ENCODE results near the gene CHAT. TPM values are rescaled to one million over a fixed set of nuclear protein-coding genes. Genes with fewer than 3 reads are reported as not detected.

Gene CHAT
- total RNA-seq, 1 experiment from 2014 or later, result not detected

- CTCF ChIA-PET, result interaction anchor here (1.1 to 1.5 kb wide), 2 partner anchors 16 to 29 kb away, joined by 3 to 19 read pairs; partner anchors contain the start of gene ERCC6
- Histone ChIP-seq H3K4me3 (peak overlapping the region; percentile 38; the same call in 1 of the 2 replicates), H2AFZ (peak overlapping the region; percentile 44), H3K4me2 (peak overlapping the region; percentile 71), H3K36me3 (ENCODE audit: low read depth) (0 out of 2 replicates have a peak, but pooled peaks cover 3% of the 10 kb centered on the region), H4K20me1 (ENCODE audit: insufficient read depth) (no peaks in the 10 kb centered on the region), H3K9me3 (ENCODE audit: insufficient read depth, low read depth) (peaks cover 23% of the 10 kb centered on the region; the same call in 1 of the 2 replicates), H3K27me3 (ENCODE audit: insufficient read depth, low read depth) (no peaks in the 10 kb centered on the region), H3K27ac (peak overlapping the region; percentile 95), H3K79me2 (ENCODE audit: low read depth) (no peaks in the 10 kb centered on the region), H3F3A (ENCODE audit: insufficient read depth, low read depth) (peaks cover 51% of the 10 kb centered on the region), H3K9me2 (ENCODE audit: insufficient read depth) (no peaks in the 10 kb centered on the region; the same call in 1 of the 2 replicates), H3K4me1 (replicated peaks; ENCODE audit: insufficient read depth) (peaks cover 49% of the 10 kb centered on the region)
- DNase-seq, result peak in 1 of 2 experiments; percentile 80
- intact Hi-C loops (cut with micrococcal nuclease; ENCODE audit: unreplicated experiment), result no loop called here
- POLR2A ChIA-PET (ENCODE audit: unreplicated experiment), result interaction anchor here (0.5 to 1.0 kb wide), 4 partner anchors 16 to 154 kb away, joined by 3 to 13 read pairs (median 6); partner anchors contain the start of gene ERCC6
- no peak for TF ChIP-seq EZH2 (IDR thresholded peaks at IDR 0.05; ENCODE audit: low read depth)
- TF ChIP-seq, protein P1, sequence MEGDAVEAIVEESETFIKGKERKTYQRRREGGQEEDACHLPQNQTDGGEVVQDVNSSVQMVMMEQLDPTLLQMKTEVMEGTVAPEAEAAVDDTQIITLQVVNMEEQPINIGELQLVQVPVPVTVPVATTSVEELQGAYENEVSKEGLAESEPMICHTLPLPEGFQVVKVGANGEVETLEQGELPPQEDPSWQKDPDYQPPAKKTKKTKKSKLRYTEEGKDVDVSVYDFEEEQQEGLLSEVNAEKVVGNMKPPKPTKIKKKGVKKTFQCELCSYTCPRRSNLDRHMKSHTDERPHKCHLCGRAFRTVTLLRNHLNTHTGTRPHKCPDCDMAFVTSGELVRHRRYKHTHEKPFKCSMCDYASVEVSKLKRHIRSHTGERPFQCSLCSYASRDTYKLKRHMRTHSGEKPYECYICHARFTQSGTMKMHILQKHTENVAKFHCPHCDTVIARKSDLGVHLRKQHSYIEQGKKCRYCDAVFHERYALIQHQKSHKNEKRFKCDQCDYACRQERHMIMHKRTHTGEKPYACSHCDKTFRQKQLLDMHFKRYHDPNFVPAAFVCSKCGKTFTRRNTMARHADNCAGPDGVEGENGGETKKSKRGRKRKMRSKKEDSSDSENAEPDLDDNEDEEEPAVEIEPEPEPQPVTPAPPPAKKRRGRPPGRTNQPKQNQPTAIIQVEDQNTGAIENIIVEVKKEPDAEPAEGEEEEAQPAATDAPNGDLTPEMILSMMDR (conservative IDR thresholded peaks at IDR 0.05), result no peak
- no TSS peak for BruUV-seq (replicated peaks)
Observed at GRCh38 chr10:49568235-49568634, 45.6 kb upstream of the CHAT start.

DNA sequence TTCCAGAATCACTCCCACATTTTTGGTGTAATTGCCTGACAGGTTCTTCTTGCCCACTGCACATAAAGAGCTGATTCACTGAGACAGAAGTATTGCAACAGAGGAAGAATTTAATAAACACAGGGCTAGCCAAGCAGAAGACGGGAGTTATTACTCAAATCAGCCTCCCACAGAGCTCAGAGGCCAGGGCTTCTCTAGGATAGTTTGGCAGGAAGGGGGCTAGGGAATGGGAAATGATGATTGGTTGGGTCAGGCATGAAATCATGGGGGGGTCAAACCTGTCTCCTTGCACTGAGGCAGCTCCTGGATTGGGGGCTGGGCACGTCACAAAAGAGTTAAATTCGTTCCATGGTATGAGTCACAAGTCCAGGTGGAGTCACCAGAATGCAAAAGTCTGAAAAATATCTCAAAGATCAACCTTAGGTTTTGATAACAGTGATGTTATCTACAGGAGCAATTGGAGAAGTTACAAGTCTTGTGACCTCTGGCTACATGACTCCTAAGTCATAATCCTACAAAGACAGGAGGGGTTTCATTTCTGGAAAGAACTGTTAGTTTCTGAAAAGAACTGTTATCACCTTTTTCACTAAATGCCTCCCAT is 44.7 kb upstream of the CHAT start:
- peak; percentile 76 to 94 for DNase-seq
- Histone ChIP-seq H3K4me2 (peak overlapping the region; percentile 71), H3F3A (ENCODE audit: insufficient read depth, low read depth) (peaks cover 51% of the 10 kb centered on the region), H4K20me1 (ENCODE audit: insufficient read depth) (no peaks in the 10 kb centered on the region), H3K79me2 (ENCODE audit: low read depth) (no peaks in the 10 kb centered on the region), H3K9me3 (ENCODE audit: insufficient read depth, low read depth) (peaks cover 23% of the 10 kb centered on the region; the same call in 1 of the 2 replicates), H3K4me3 (peak overlapping the region; percentile 38; the same call in 1 of the 2 replicates), H3K27me3 (ENCODE audit: insufficient read depth, low read depth) (no peaks in the 10 kb centered on the region), H3K9me2 (ENCODE audit: insufficient read depth) (no peaks in the 10 kb centered on the region; the same call in 1 of the 2 replicates), H3K36me3 (ENCODE audit: low read depth) (0 out of 2 replicates have a peak, but pooled peaks cover 3% of the 10 kb centered on the region), H3K27ac (peak overlapping the region; percentile 95), H3K4me1 (replicated peaks; ENCODE audit: insufficient read depth) (peaks cover 49% of the 10 kb centered on the region), H2AFZ (0 out of 2 replicates have a peak overlapping the region, but pooled peaks have one; percentile 44)
- POLR2A ChIA-PET (ENCODE audit: unreplicated experiment), result interaction anchor here (0.6 to 1.0 kb wide), 6 partner anchors 15 to 1284 kb away, joined by 3 to 11 read pairs (median 4); partner anchors contain the start of gene ERCC6
- CTCF ChIA-PET, result interaction anchor here (0.6 to 1.5 kb wide), 3 partner anchors 17 to 44 kb away, joined by 3 to 19 read pairs (median 12); partner anchors contain the start of gene ERCC6
- intact Hi-C loops (cut with micrococcal nuclease; ENCODE audit: unreplicated experiment), result loop anchor here (1.0 kb wide), 2 partner anchors 19 to 30 kb away; partner anchors contain the start of gene ERCC6
- TF ChIP-seq, protein P1 (conservative IDR thresholded peaks at IDR 0.05), result no peak
- no peak for TF ChIP-seq EZH2 (IDR thresholded peaks at IDR 0.05; ENCODE audit: low read depth)
- no TSS peak for BruUV-seq (replicated peaks)

- ChIA-PET CTCF (no interaction called here), POLR2A (ENCODE audit: unreplicated experiment) (no interaction called here)
- no peak overlapping the region for H2AFZ ChIP-seq
- no peak overlapping the region for H3K4me3 ChIP-seq
- H3K27ac ChIP-seq, result no peak overlapping the region
- no peak overlapping the region for H3K4me2 ChIP-seq
- H3K79me2 ChIP-seq (ENCODE audit: low read depth), result no peaks in the 10 kb centered on the region
- H3K4me1 ChIP-seq (replicated peaks; ENCODE audit: insufficient read depth), result peaks cover 49% of the 10 kb centered on the region
- no peak for TF ChIP-seq EZH2 (IDR thresholded peaks at IDR 0.05; ENCODE audit: low read depth)
- TF ChIP-seq, protein P1 (conservative IDR thresholded peaks at IDR 0.05), result no peak
- H4K20me1 ChIP-seq (ENCODE audit: insufficient read depth), result no peaks in the 10 kb centered on the region
- no peak for DNase-seq
- H3K36me3 ChIP-seq (ENCODE audit: low read depth), result no peaks in the 10 kb centered on the region
- no peaks in the 10 kb centered on the region for H3K27me3 ChIP-seq (ENCODE audit: insufficient read depth, low read depth)
- intact Hi-C loops (cut with micrococcal nuclease; ENCODE audit: unreplicated experiment), result no loop called here
- peaks cover 15% of the 10 kb centered on the region; the same call in 1 of the 2 replicates for H3K9me3 ChIP-seq (ENCODE audit: insufficient read depth, low read depth)
- no peaks in the 10 kb centered on the region; the same call in 1 of the 2 replicates for H3K9me2 ChIP-seq (ENCODE audit: insufficient read depth)
- no TSS peak for BruUV-seq (replicated peaks)
- peaks cover 45% of the 10 kb centered on the region for H3F3A ChIP-seq (ENCODE audit: insufficient read depth, low read depth)
Observed at GRCh38 chr10:49571388-49571787, 42.4 kb upstream of the CHAT start.
